Spleen (tissue), 11 donors: ENCODE results near the gene AHRR. TPM values are rescaled to one million over a fixed set of nuclear protein-coding genes. Genes with fewer than 3 reads are reported as not detected.

ENCODE experiments used
- DNase-seq: peaks from one replicate; pipeline ENCODE4 v3.0.0-alpha.2; 2020
- H3K27ac ChIP-seq, 8 donors: fragments of 200-600 bp; sonication (generic) in 7 of 8; 1 replicate in 4 of 8; 2 replicates in 4 of 8; pipeline versions ENCODE4 v1.5.0 to v1.8.0; 2016 to 2021; ENCODE audit warnings: inconsistent platforms in 4 of 8, mild to moderate bottlenecking in 4 of 8, moderate library complexity in 1 of 8
- H3K27me3 ChIP-seq, 7 donors: fragments of 200-600 bp; sonication (generic) in 6 of 7; replicated peaks in 1 of 7; 1 replicate in 4 of 7; 2 replicates in 3 of 7; pipeline versions ENCODE4 v1.5.0 to v1.8.0; 2016 to 2021; ENCODE audit warnings: inconsistent platforms in 3 of 7, mild to moderate bottlenecking in 1 of 7
- H3K36me3 ChIP-seq, 6 donors: fragments of 200-600 bp; sonication (generic) in 5 of 6; 1 replicate in 4 of 6; 2 replicates in 2 of 6; pipeline versions ENCODE4 v1.5.0 to v1.8.0; 2016 to 2021; ENCODE audit warnings: inconsistent platforms in 2 of 6
- H3K4me1 ChIP-seq, 6 donors: fragments of 200-600 bp; sonication (generic) in 5 of 6; 1 replicate in 3 of 6; 2 replicates in 3 of 6; pipeline versions ENCODE4 v1.5.0 to v1.8.0; 2016 to 2021; ENCODE audit warnings: inconsistent platforms in 3 of 6
- H3K4me3 ChIP-seq, 8 donors: fragments of 200-600 bp; sonication (generic) in 7 of 8; 1 replicate in 4 of 8; 2 replicates in 4 of 8; pipeline versions ENCODE4 v1.5.0 to v1.8.0; 2016 to 2021; ENCODE audit warnings: inconsistent platforms in 4 of 8, mild to moderate bottlenecking in 4 of 8, moderate library complexity in 2 of 8
- H3K9me3 ChIP-seq, 8 donors: fragments of 200-600 bp; sonication (generic) in 7 of 8; 1 replicate in 4 of 8; 2 replicates in 4 of 8; pipeline versions ENCODE4 v1.5.0 to v1.8.0; 2016 to 2021; ENCODE audit warnings: inconsistent platforms in 4 of 8
- POLR2A ChIP-seq, 3 donors: fragments of 450-650 bp; IDR thresholded peaks; one replicate each; pipeline ENCODE4 v1.5.1; 2017; ENCODE audit warnings: antibody characterized with exemption in 3 of 3, mild to moderate bottlenecking in 1 of 3
- POLR2AphosphoS5 ChIP-seq, 3 donors: sonication (generic); formaldehyde crosslinking; IDR thresholded peaks; one replicate each; pipeline ENCODE4 v1.5.1; 2017; ENCODE audit warnings: antibody characterized with exemption in 3 of 3
- WGBS, 5 donors: extraction: QIAGEN DNeasy Blood & Tissue Kit in 3 of 5; methylation state at CpG; one replicate each; pipeline versions ENCODE4 v1.1.5 to v1.1.7; 2013 to 2018; 5-methylcytosine and 5-hydroxymethylcytosine counted together
- intact Hi-C: fragments of 100-400 bp; cut with DNase I; formaldehyde crosslinking; loops from one replicate; pipeline ENCODE4 v1.15.0; 2023; ENCODE audit warnings: low total_unique reads
- polyA plus RNA-seq, 3 donors: library from polyadenylated mRNA; stranded (reverse); fragments of 200-250 nt; gene quantifications; one replicate each; pipeline ENCODE4 v1.2.1, GENCODE V29; 2013
- total RNA-seq, 7 donors: library from RNA; depleted of rRNA in 3 of 7; stranded (reverse); fragments of >200 nt in 3 of 7; fragmentation: NEBNext Ultra II Directional in 4 of 7; extraction: Animal tissue kit (Norgen Biotek cat#: 25700) in 4 of 7; gene quantifications; one replicate each; pipeline versions ENCODE4 v1.1.0 to v1.2.1, GENCODE V29; 2016 to 2021
- TF ChIP-seq, protein P1 (sequence below), 11 experiments: fragments of 200-600 bp in 7 of 11; fragments of 450-650 bp in 4 of 11; sonication (generic) in 4 of 11; IDR thresholded peaks in 8 of 11; conservative IDR thresholded peaks in 3 of 11; 1 replicate in 7 of 11; 2 replicates in 4 of 11; pipeline versions ENCODE4 v1.4.0 to v1.8.0; 2016 to 2021; ENCODE audit warnings: antibody characterized with exemption in 11 of 11, inconsistent platforms in 4 of 11, mild to moderate bottlenecking in 1 of 11
- donor health status: healthy with polysubstance abuse.
- donor health status: DM: no; HTN: no; CAD: no; lungs with moderate emphysema.
- donor health status: DM: no; HTN: no; CAD: no.
- donor health status: Bipolar disorder and iron deficiency.
- donor health status: healthy.
- donor health status: DM: no; HTN: no; CAD: no.
- donor health status: DM: yes; HTN: yes; CAD: no.

The AHRR gene
- total and polyA plus RNA-seq, 10 donors = 0.96 to 28.5 (median 13.2) TPM

DNA sequence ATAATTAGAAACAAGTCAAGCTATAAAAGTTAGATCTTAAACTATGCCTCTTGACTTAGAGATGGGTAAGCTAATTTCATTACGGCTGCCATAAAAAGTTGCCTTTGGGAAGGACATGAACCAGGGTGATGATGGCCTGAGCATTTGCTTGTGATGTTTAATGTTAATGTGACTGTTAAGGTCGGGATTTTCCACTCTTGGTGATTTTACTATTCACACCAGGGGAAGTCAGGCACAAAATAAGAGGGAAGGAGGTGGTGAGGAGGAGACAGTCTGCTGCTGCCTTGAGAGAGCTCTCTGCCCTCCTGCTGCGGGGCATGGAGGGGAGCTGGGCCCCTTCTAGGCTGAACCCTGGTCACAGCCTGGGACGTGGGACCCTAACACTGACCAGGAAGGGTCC, 34.4 kb downstream of the AHRR start:
- 80 to 87% (median 82%) methylated on average over 3 to 4 of the region's 4 CpGs for WGBS, 5 donors
- TF ChIP-seq POLR2AphosphoS5 (IDR thresholded peaks at IDR 0.05) (no peak), POLR2A (IDR thresholded peaks at IDR 0.05) (no peak)
- H3K4me3 ChIP-seq = no peak overlapping the region

DNA sequence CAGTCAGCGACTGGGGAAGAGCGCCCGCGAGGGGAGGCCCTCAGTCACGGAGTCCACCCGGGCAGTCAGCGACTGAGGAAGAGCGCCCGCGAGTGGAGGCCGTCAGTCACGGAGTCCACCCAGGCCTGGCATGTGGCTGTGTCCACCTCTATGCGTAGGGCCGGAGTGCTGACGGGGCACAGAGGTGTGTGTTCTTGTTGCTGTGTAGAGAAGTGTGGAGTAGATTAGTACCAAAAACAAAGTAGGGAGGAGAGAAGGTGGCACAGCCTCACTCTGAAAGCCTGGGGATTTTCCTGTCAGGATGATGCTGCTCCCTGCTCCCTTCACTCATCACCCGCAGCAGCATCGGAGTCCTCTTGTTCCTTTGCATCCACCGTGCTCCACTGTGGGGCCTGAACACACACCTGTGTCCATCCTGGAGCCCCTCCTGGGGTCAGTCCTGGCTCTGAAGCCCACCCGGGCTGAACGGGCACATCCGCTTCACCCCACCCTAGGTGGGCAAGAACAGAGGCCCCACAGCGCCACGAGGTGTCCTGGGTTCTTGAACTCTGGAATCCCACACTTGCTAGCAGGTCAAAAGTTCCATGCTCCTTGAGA, 37.9 kb downstream of the AHRR start:
- Histone ChIP-seq H3K4me3 (peak overlapping the region in 1 of 8 donors; percentile 33), H3K9me3 (peaks cover 0 to 10% (median 6%) of the 10 kb centered on the region in 8 donors), H3K27me3 (no peaks in the 10 kb centered on the region), H3K36me3 (peaks cover 0 to 12% (median 0%) of the 10 kb centered on the region in 6 donors), H3K27ac (no peak overlapping the region), H3K4me1 (no peaks in the 10 kb centered on the region)
- DNase-seq = peak; percentile 45
- 90 to 95% (median 94%) methylated on average over 11 to 23 of the region's 23 CpGs for WGBS, 5 donors
- intact Hi-C loops = no loop called here
- TF ChIP-seq, protein P1, sequence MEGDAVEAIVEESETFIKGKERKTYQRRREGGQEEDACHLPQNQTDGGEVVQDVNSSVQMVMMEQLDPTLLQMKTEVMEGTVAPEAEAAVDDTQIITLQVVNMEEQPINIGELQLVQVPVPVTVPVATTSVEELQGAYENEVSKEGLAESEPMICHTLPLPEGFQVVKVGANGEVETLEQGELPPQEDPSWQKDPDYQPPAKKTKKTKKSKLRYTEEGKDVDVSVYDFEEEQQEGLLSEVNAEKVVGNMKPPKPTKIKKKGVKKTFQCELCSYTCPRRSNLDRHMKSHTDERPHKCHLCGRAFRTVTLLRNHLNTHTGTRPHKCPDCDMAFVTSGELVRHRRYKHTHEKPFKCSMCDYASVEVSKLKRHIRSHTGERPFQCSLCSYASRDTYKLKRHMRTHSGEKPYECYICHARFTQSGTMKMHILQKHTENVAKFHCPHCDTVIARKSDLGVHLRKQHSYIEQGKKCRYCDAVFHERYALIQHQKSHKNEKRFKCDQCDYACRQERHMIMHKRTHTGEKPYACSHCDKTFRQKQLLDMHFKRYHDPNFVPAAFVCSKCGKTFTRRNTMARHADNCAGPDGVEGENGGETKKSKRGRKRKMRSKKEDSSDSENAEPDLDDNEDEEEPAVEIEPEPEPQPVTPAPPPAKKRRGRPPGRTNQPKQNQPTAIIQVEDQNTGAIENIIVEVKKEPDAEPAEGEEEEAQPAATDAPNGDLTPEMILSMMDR (IDR thresholded peaks at IDR 0.05 in 8 of 11, conservative IDR thresholded peaks at IDR 0.05 in 3 of 11) = no peak
- TF ChIP-seq POLR2A (IDR thresholded peaks at IDR 0.05) = no peak
- TF ChIP-seq POLR2AphosphoS5 (IDR thresholded peaks at IDR 0.05) = no peak

More for the DNA sequence above, 34.4 kb downstream of the AHRR start:
- DNase-seq = no peak
- H3K36me3 ChIP-seq = peaks cover 0 to 17% (median 0%) of the 10 kb centered on the region in 6 donors
- no peaks in the 10 kb centered on the region for H3K9me3 ChIP-seq
- no peak overlapping the region for H3K27ac ChIP-seq
- intact Hi-C loops = no loop called here
- H3K27me3 ChIP-seq = no peaks in the 10 kb centered on the region
- no peaks in the 10 kb centered on the region for H3K4me1 ChIP-seq

DNA sequence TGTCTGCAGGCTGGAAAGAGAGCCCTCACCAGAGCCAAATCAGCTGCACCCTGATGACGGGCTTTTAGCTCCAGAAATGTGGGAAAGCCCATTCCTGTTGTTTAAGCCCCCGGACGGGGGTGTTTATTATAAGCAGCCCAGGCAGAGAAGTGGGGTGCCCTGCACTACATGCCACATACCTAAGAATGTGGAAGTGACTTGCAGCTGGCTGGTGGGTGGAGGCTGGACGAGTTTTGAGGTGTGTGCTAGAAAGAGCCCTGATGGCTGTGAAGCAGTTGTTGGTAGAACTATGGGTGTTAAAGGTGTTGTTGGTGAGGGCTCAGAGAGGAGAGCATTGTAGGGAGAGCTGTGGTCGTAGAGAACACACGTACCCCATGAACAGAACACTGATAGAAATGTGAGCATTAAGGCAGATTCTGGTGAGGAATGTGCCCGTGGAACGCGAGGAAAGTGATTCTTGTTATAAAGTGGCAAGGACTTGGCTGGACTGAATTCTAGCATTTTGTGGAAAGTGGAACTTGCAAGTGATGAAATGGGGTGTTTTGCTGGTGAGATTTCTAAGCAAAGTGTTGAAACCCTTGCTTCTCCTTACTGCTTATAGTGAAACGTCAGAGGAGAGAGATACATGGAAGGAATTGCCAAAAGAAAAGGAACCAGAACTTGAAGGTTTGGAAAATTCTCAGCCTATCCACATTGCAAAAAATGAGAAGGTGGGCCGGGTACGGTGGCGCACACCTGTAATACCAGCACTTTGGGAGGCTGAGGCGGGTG, 38.9 kb downstream of the AHRR start:
- H3K4me1 ChIP-seq = no peaks in the 10 kb centered on the region
- H3K36me3 ChIP-seq = peaks cover 0 to 8% (median 0%) of the 10 kb centered on the region in 6 donors
- intact Hi-C loops = no loop called here
- no peaks in the 10 kb centered on the region for H3K27me3 ChIP-seq
- TF ChIP-seq POLR2AphosphoS5 (IDR thresholded peaks at IDR 0.05) (no peak), POLR2A (IDR thresholded peaks at IDR 0.05) (no peak)
- TF ChIP-seq, protein P1 (IDR thresholded peaks at IDR 0.05 in 8 of 11, conservative IDR thresholded peaks at IDR 0.05 in 3 of 11) = no peak
- H3K4me3 ChIP-seq = peak overlapping the region in 1 of 8 donors; percentile 33
- H3K9me3 ChIP-seq = peaks cover 0 to 21% (median 16%) of the 10 kb centered on the region in 8 donors
- H3K27ac ChIP-seq = peak overlapping the region in 1 of 8 donors; percentile 50
- DNase-seq = peak; percentile 70
- WGBS, 5 donors = 75 to 82% (median 79%) methylated on average over 14 of the region's 14 CpGs

DNA sequence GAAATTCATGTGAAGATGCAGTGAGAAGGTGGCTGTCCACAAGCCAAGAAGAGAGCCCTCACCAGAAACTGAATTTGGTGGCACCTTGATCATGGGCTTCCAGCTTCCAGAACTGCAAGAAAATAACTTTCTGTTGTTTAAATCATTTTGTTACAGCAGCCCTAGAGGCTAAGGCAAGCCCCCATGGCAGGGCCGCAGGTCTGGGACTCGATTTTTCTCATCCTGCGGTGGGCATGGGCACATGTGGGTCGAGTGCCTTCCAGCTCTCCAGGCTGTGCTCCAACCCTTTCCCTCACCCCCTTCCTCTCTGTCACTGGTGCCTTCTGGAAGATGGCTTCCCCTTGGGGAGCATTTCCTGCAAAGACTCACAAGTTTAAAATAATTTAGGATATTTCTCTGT, 40.7 kb downstream of the AHRR start:
- WGBS, 5 donors = 79 to 92% (median 85%) methylated on average over 4 of the region's 4 CpGs
- peak; percentile 48 for DNase-seq
- no peaks in the 10 kb centered on the region for H3K27me3 ChIP-seq

More for the DNA sequence above, 40.7 kb downstream of the AHRR start:
- no peak overlapping the region for H3K27ac ChIP-seq
- TF ChIP-seq, protein P1 (IDR thresholded peaks at IDR 0.05 in 8 of 11, conservative IDR thresholded peaks at IDR 0.05 in 3 of 11) = no peak
- no peak for TF ChIP-seq POLR2A (IDR thresholded peaks at IDR 0.05)
- TF ChIP-seq POLR2AphosphoS5 (IDR thresholded peaks at IDR 0.05) = no peak
- intact Hi-C loops = no loop called here
- H3K4me3 ChIP-seq = no peak overlapping the region
- H3K36me3 ChIP-seq = peaks cover 0 to 5% (median 0%) of the 10 kb centered on the region in 6 donors
- peaks cover 0 to 32% (median 26%) of the 10 kb centered on the region in 8 donors for H3K9me3 ChIP-seq
- no peaks in the 10 kb centered on the region for H3K4me1 ChIP-seq
